HG03097 (cell line): Measurements from ENCODE around the gene RNF224.
"Not testable (repeated sequence)": the region's sequence is repeated elsewhere in the genome, so short reads cannot be mapped to it uniquely, and the experiment has no call there.

Source experiments
- ATAC-seq: cut with Tn5 transposase; IDR thresholded peaks from one replicate; pipeline ENCODE4 v1.9.1; 2021; ENCODE audit not compliant: unreplicated experiment, low FRiP score

Gene RNF224

GRCh38 chr9:137236936-137237421, 9.7 kb downstream of the RNF224 start:
- no peak for ATAC-seq

GRCh38 chr9:137237759-137238726, 10.7 kb downstream of the RNF224 start:
- ATAC-seq, result no peak

DNA sequence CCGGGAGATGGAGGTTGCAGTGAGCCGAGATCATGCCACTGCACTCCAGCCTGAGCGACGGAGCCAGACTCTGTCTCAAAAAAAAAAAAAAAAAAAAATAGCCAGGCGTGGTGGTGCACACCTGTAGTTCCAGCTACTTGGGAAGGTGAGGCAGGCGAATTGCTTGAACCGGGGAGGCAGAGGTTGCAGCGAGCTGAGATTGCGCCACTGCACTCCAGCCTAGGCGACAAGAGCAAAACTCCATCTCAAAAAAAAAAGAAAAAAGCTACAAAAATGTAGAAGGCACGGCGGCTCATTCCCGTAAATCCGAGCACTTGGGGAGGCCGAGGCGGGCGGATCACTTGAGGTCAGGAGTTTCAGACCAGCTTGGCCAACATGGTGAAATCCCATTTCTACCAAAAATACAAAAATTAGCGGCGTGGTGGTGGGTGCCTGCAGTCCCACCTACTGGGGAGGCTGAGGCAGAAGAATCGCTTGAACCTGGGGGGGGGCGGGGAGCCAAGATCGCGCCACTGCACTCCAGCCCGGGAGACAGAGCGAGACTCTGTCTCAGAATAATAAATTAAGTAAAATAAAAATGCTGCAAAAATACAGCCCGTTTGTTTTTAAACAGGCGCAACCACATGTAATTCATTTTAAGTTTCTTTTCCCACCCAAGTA, 12.4 kb downstream of the RNF224 start:
- ATAC-seq, result not testable (repeated sequence)

- peak; percentile 28 for ATAC-seq
These were observed 13.1 kb downstream of the RNF224 start for GRCh38 chr9:137240318-137240840.

DNA sequence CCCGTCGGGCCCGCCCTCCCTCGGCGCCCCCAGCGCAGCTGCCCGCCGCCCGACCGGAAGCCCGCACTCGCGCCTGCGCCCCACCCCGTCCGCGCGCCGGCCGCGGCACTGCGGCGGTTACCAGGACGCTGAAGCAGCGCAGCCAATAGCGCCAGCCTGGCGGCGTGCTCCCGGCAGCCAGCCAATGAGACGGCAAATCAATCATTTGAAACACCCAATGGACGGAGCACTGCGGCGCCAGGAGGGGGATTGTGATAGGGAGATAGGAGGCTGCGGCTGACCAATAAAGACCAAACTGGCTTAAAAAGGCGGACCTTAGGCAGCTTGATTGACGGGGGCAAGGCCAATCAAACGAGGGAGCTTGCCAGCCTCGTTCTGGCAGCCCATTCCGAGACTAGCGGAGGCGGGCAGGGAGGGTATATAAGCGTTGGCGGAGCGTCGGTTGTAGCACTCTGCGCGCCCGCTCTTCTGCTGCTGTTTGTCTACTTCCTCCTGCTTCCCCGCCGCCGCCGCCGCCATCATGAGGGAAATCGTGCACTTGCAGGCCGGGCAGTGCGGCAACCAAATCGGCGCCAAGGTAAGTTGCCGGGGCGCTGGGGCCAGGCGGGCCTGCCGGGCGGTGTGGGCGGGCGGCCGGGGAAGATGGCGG, 13.7 kb downstream of the RNF224 start, which contains the start of gene TUBB4B:
TSS of gene TUBB4B (plus strand) at position 447 of the 649 bp plus-strand sequence. CDS start at position 521, 74 bp downstream.
- ATAC-seq, result peak; percentile 71

- peak; percentile 4 for ATAC-seq
These were observed 14.4 kb downstream of the RNF224 start for GRCh38 chr9:137241490-137242268.

DNA sequence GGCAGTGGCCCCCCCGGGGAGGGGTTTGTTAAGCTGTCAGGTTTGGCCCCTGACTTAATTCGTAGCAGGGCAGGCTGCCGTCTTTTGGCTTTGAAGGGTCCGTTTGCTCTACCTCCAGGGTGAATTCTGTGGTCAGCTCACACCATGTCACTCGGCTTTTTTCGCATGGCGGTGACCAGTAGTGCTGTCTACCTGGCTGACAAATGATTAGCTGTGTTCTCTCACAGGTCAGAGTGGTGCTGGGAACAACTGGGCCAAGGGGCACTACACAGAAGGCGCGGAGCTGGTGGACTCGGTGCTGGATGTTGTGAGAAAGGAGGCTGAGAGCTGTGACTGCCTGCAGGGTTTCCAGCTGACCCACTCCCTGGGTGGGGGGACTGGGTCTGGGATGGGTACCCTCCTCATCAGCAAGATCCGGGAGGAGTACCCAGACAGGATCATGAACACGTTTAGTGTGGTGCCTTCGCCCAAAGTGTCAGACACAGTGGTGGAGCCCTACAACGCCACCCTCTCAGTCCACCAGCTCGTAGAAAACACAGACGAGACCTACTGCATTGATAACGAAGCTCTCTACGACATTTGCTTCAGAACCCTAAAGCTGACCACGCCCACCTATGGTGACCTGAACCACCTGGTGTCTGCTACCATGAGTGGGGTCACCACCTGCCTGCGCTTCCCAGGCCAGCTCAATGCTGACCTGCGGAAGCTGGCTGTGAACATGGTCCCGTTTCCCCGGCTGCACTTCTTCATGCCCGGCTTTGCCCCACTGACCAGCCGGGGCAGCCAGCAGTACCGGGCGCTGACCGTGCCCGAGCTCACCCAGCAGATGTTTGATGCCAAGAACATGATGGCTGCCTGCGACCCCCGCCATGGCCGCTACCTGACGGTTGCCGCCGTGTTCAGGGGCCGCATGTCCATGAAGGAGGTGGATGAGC, 15.2 kb downstream of the RNF224 start:
- ATAC-seq, result no peak

- not testable (repeated sequence) for ATAC-seq
These were observed 15.9 kb downstream of the RNF224 start for GRCh38 chr9:137243266-137243625.

DNA sequence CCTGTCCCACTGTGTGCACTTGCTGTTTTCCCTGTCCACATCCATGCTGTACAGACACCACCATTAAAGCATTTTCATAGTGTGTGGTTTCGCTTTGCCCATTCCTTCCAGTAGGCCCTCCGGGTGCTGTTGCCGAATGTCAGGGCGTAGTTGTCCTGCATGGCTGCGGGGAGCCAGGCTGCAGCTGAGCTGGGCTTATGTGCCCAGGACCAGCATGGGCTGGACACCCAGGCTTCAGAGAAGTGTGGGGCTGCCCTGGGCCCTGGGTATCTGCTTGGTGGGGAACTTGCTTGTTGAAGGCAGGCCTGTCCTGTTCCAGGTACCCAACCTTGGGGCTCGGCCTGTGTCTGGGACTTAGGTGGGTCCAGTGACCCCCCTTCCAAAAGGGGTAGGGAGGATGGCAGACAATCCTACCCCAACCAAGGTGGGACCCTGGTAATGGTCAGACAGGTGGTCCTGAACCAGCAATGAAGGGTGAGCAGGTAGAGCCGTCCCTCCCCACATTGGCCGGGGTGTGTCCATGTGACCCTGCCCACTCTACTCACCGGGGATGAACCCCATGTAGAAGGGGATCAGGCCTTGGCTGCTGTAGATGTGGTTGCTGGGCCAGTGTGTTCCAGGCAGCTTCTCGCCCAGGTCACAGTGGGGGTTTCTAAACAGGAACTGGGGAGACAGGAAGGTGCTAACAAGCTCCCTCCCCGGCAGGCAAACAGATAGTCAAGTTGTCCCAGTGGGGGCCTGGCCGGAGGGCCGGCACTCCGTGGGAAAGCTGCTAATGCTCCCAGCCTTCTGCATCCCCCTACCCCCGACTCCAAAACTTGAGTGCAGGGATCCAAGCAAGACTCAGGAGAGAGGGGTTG, 16.6 kb downstream of the RNF224 start:
- ATAC-seq, result no peak

DNA sequence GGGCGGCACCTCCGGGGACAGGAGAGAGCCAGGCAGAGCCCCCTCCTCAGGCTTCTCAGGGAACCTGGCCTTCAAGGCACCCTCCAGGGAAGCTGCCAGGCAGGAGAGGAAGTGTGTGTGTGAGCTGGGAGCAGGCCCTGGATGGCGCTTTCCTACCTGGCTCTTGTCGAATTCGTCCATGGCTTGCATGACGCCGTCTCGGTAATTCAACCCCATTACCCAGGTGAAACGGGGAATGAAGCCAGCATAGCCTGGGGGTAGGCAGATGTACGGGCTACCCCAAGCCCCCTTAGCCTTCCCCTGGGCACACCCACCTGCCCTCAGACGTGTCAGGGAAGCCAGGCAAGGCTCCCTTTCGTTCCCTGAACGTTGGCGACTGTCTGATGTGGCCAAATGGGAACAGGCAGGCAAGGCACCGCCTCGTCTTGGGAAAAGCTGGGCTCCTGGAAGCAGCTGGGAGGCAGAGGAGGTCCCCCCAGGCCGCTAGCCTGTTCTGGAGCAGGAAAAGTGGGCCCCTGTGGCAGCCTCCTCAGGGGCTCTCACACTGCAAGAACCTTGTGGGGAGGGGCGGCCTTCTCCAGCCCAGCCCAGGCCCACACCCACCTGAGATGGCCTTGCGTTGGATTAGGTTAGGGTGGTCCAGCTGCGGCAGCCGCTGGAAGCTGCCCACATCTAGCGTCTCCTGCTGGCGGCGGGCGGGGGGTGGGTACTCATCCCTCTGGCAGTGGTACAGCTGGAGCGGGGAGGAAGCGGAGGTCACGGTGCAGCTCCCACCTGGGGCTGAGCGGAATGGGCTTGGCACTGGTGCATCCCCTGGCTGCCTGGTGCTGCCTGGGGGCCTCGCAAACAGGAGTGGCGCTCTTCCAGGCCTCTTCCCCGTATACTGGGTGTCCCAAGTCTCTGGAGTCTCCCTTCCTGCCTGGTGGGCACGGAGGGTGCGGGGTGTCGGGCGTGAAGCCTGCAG, 17.5 kb downstream of the RNF224 start:
- no peak for ATAC-seq

DNA sequence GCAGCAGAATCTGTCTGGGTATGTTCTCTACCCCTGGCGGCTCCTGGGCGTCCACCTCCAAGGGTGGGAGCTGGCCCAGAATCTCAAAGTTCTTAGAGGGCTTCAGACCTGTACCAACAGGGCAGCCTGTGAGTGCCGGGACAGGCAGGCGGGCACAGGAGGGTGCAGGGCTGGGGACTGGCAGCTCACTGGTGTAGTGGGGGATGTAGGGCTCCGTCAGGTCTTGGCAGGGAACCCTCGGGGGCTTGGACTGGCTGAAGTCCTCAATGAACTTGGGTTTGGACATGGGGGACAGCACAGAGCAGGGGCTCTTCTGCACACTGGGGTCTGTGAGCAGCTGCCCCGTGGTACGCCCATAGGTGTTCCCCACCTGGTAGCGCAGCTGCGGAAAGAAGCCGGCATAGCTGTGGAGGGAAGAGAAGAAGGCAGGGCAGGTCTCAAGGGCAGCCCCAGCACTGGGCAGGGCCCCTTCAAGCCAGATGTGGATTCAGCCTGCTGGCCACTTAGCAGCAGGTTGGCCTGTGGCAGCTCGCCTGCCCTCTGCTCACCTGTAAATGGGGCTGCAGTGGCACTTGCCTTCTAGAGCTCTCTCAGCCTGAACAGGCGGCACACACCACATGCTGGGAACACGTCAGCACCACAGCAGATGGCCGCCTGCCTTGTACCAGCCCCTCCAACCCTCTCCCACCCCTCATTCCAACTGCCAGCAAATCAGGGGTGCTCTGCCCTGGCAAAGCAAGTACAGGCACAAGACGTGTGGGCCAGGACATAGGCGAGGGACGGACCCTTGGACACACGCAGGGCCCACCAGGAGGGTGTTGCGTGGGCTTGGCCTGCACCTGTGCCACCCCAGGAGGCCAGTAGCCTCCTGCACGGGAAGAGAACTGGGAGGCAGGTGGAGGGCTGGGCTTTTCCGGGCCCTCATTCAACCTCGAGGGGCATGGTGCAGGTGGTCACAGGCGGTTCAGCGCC, 18.4 kb downstream of the RNF224 start:
- no peak for ATAC-seq

GRCh38 chr9:137247135-137247915, 20.0 kb downstream of the RNF224 start:
- ATAC-seq, result no peak

DNA sequence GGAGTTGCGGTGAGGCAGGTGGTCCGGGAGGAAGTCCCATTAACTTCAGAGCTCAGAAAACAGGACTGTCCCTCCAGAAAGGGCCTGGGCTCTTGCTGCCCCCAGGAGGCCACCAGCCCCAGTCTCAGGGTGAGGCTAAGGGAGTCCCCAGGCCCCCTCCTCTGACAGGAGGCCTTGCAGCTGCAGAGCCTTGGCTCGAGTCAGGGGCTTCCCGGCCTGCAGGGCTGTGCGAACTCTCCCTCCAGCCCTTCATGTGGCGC, 20.5 kb downstream of the RNF224 start:
- no peak for ATAC-seq

- ATAC-seq, result no peak
These were observed 23.3 kb downstream of the RNF224 start for GRCh38 chr9:137250329-137251193.

DNA sequence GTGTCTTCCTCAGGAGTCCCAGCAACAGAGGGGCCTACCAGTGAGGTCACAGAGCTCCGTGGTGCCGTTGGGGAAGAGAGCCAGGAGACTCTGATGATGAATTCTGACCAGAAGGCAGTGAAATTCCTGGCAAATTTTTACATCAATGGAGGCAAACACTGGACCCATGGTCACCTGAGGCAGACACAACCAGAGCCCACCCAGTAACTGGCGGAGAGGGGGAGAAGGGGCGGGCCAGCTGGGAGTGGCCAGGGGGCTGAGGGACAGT, 23.8 kb downstream of the RNF224 start, which contains the start of gene STPG3:
TSS of gene STPG3 (plus strand) at position 93 of the 268 bp plus-strand sequence. CDS start at position 94, 1 bp downstream.
- ATAC-seq, result no peak
